Hepatocyte (in vitro differentiated cells): ENCODE measurements around the gene RXRA.

Experiments used
- CTCF ChIP-seq: fragments of 200-600 bp; sonication (generic); IDR thresholded peaks from 2 replicates; pipeline ENCODE4 v1.5.1; 2016; ENCODE audit warnings: antibody characterized with exemption, mild to moderate bottlenecking; ENCODE audit not compliant: poor library complexity
- EZH2phosphoT487 ChIP-seq: fragments of 200-600 bp; sonication (generic); IDR thresholded peaks from one replicate; pipeline ENCODE4 v1.6.1; 2018; ENCODE audit warnings: antibody characterized with exemption, mild to moderate bottlenecking, low read depth, moderate library complexity; ENCODE audit not compliant: unreplicated experiment, severe bottlenecking

GRCh38 chr9:134419000-134419683 is 92.9 kb downstream of the RXRA start:
- TF ChIP-seq EZH2phosphoT487 = no peak
- no peak for TF ChIP-seq CTCF
